BJ (cell line): ENCODE results near the gene RHEB. TPM values are rescaled to one million over a fixed set of nuclear protein-coding genes. Genes with fewer than 3 reads are reported as not detected.

Source experiments
- CTCF ChIA-PET: fragments of 350-600 bp; formaldehyde crosslinking; extraction: SDS; loops from one replicate; lab custom pipeline; 2021; ENCODE audit warnings: antibody characterized with exemption, inconsistent platforms; lab: Yijun Ruan, JAX
- POLR2A ChIA-PET: fragments of 300-600 bp; sonication (Branson Sonifier 250); formaldehyde crosslinking; extraction: SDS; loops from one replicate; lab custom pipeline; 2021; ENCODE audit warnings: antibody characterized with exemption; lab: Charles Lee
- DNase-seq: peaks from one replicate; pipeline ENCODE4 v3.0.0-alpha.2; 2011; ENCODE audit warnings: low read depth
- H3K27me3 ChIP-seq: 2 replicates; pipeline ENCODE4 v1.6.0; 2011; ENCODE audit warnings: low read length; ENCODE audit not compliant: control insufficient read depth, insufficient read depth
- H3K36me3 ChIP-seq: 2 replicates; pipeline ENCODE4 v1.5.1; 2011; ENCODE audit warnings: low read length; ENCODE audit not compliant: control insufficient read depth, insufficient read depth
- H3K4me3 ChIP-seq: 2 replicates; pipeline ENCODE4 v1.5.1; 2011; ENCODE audit warnings: low read depth, mild to moderate bottlenecking, control low read depth, low read length
- polyA plus RNA-seq: library from polyadenylated mRNA; depleted of rRNA; stranded (reverse); fragments of >200 nt; gene quantifications from 2 replicates; pipeline ENCODE4 v1.2.3, GENCODE V29; 2011
- TF ChIP-seq, protein P1 (sequence below): IDR thresholded peaks from 2 replicates; pipeline ENCODE4 v1.5.1; 2011; ENCODE audit warnings: low read depth, mild to moderate bottlenecking, control low read depth, inconsistent platforms, low read length, moderate library complexity; ENCODE audit not compliant: insufficient read depth

Gene RHEB
- polyA plus RNA-seq, 1 experiment = 45.4 TPM

DNA sequence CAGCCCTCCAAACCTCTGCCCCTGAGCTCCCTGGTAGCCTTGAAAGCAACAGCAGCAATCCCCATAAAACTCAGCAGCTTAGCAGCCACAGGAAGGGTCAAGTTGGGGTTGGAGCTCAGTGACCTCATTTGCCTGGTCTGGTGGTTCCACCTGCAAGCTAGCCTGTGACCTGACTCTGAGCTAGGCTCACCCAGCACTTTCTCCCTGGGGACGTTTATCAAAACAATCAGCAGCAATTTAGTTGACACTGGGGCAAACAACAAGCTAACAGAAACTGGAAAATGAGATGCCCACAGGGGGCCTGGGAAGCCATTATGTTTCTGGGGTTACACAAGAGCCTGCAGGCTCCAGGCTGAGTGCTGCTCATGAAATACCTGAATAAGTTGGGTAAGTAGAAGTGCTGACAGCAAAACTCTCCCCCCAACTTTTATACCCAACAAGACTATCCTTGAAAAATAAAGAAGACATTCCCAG is 57.4 kb downstream of the RHEB start:
- Histone ChIP-seq H3K27me3 (no peaks in the 10 kb centered on the region), H3K4me3 (no peak overlapping the region), H3K36me3 (peaks cover 12% of the 10 kb centered on the region)
- TF ChIP-seq, protein P1, sequence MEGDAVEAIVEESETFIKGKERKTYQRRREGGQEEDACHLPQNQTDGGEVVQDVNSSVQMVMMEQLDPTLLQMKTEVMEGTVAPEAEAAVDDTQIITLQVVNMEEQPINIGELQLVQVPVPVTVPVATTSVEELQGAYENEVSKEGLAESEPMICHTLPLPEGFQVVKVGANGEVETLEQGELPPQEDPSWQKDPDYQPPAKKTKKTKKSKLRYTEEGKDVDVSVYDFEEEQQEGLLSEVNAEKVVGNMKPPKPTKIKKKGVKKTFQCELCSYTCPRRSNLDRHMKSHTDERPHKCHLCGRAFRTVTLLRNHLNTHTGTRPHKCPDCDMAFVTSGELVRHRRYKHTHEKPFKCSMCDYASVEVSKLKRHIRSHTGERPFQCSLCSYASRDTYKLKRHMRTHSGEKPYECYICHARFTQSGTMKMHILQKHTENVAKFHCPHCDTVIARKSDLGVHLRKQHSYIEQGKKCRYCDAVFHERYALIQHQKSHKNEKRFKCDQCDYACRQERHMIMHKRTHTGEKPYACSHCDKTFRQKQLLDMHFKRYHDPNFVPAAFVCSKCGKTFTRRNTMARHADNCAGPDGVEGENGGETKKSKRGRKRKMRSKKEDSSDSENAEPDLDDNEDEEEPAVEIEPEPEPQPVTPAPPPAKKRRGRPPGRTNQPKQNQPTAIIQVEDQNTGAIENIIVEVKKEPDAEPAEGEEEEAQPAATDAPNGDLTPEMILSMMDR = no peak
- DNase-seq = no peak
- ChIA-PET POLR2A (no interaction called here), CTCF (interaction anchor here (0.8 to 1.1 kb wide), 2 partner anchors 10 to 297 kb away, joined by 4 read pairs; no protein-coding TSS in a partner anchor)

DNA sequence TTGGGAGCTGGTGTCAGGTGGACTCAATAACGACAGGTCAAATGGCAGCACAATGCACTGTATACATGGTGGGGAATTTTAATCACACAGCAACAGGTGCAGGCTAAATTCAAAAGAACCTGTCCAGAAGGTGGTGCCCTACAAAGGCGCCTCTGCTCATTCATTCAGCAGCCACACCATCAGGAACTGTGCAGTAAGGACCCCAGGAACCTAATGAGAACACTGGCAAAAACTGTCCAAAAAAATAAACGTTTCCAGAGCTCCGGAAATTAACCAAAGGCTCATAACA is 57.8 kb downstream of the RHEB start:
- POLR2A ChIA-PET = no interaction called here
- TF ChIP-seq, protein P1 = no peak

DNA sequence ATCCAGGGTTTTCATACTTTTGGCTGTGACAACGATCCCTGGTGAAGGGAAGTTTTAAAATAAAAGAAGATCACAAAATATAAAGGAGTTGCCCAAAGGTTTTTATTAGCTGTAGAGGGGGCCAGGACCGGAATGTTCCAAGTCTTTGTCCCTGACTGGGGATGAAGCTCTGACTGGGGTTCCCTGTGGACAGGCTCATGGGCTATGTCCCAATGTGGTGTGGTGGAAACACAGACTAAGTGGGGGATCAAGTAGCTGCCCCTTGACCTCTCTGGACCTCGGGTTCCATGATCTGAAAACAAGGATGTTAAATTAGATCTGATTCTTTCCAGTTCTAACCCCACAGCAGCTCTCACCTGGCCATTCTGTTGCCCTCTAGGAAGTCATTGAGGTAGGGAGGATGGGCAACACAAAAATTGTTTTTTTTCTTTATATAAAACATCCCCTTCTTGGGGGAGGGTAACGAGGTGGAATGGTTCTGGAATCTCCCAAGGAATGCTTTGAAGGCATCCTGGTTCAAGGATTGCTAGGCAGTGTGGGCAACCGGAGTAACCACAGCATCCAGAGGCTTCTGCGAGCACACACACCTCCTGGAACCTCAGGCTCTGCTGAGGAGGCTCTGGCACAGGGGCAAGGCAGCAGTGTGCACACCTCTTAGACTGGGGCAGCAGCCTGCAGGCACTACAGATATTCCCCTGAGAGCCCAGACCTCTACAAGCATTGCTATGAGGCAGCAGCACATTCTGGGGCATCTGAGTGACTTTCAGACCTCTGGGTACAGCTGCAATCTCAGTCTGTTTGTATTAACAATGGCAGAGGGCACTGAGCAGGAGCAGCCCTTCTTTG is 58.4 kb downstream of the RHEB start:
- ChIA-PET CTCF (interaction anchor here (0.8 to 5.6 kb wide), 8 partner anchors 10 to 318 kb away, joined by 3 to 34 read pairs (median 3); no protein-coding TSS in a partner anchor), POLR2A (no interaction called here)
- H3K4me3 ChIP-seq = no peak overlapping the region
- DNase-seq = no peak
- peaks cover 12% of the 10 kb centered on the region; the same call in 1 of the 2 replicates for H3K36me3 ChIP-seq
- TF ChIP-seq, protein P1 = no peak
- no peaks in the 10 kb centered on the region for H3K27me3 ChIP-seq

More for the DNA sequence above, 57.8 kb downstream of the RHEB start:
- DNase-seq = no peak
- Histone ChIP-seq H3K4me3 (no peak overlapping the region), H3K27me3 (no peaks in the 10 kb centered on the region), H3K36me3 (peaks cover 12% of the 10 kb centered on the region; the same call in 1 of the 2 replicates)
- CTCF ChIA-PET = interaction anchor here (0.8 to 5.6 kb wide), 3 partner anchors 11 to 298 kb away, joined by 4 to 34 read pairs (median 4); no protein-coding TSS in a partner anchor

DNA sequence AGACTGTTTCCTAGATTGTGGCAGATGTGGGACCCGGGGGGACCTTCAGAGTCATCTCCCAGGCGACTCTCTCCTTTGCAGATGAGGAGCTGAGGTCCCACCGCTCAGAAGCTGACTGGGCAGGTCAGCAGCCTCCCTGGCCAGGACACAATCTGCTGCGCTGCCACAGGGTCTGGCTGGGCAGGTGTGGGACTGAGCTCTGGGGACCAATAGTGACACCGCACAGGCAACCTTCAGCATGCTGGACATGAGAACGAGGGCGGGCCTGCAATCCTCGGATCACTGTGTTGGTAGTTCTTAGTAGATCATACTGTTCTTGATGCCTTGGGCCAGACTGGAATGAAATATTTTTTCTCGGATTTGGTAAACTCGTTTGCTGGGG is 59.2 kb downstream of the RHEB start:
- Histone ChIP-seq H3K4me3 (peak overlapping the region; percentile 3; the same call in 1 of the 2 replicates), H3K36me3 (peaks cover 8% of the 10 kb centered on the region; the same call in 1 of the 2 replicates), H3K27me3 (no peaks in the 10 kb centered on the region)
- ChIA-PET CTCF (interaction anchor here (0.9 to 5.6 kb wide), 10 partner anchors 10 to 319 kb away, joined by 3 to 42 read pairs (median 4); partner anchors contain the start of gene RHEB), POLR2A (interaction anchor here (0.7 to 1.1 kb wide), 2 partner anchors 32 to 43 kb away, joined by 3 read pairs; no protein-coding TSS in a partner anchor)
- DNase-seq = no peak
- TF ChIP-seq, protein P1 = no peak

DNA sequence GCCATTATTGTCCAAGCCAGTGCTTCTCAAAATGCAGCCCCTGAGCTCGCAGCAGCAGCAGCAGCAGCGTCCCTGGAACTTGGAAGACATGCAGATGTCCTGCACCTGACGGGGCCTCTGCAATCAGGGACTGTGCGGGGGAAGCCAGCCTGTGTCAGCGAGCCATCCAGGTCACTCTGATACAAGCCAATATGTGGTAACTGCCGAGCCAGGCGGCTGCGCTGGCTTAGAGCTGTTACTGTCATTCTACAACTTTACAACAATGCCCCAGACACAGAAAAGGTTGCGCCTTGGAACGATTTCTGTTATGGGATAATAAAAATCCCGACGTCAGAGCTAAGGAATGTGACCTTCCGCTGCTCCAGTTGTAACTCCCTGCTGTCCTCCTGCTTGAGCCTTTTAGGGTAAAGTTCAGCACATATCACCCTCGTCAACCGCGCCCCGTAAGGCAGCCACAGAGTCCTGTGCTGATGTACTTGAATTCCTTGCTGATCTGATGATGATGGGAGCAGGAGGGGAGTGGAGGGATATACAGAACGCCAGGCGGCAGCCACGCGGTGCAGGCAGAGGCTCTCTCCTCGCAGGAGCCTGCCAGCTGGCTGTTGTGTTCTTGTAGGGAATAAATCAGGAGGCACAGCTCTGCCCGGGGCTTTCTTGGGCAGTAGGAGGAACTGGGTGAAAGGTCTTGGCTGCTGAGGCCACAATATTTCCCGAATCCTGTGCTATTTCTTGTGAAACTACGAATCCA is 59.8 kb downstream of the RHEB start:
- peaks cover 4% of the 10 kb centered on the region; the same call in 1 of the 2 replicates for H3K36me3 ChIP-seq
- CTCF ChIA-PET = interaction anchor here (0.9 to 5.6 kb wide), 8 partner anchors 11 to 300 kb away, joined by 3 to 42 read pairs (median 4); partner anchors contain the start of gene RHEB

More for the DNA sequence above, 59.8 kb downstream of the RHEB start:
- TF ChIP-seq, protein P1 = peak; percentile 61
- POLR2A ChIA-PET = interaction anchor here (0.7 to 1.1 kb wide), 2 partner anchors 31 to 44 kb away, joined by 3 read pairs; no protein-coding TSS in a partner anchor
- DNase-seq = peak; percentile 91
- H3K4me3 ChIP-seq = peak overlapping the region; percentile 3; the same call in 1 of the 2 replicates
- no peaks in the 10 kb centered on the region for H3K27me3 ChIP-seq
